Occipital lobe (tissue), 2 donors: ENCODE measurements around the gene ANKRD33B. TPM values are rescaled to one million over a fixed set of nuclear protein-coding genes. Genes with fewer than 3 reads are reported as not detected.
"Not testable (repeated sequence)": the region's sequence is repeated elsewhere in the genome, so short reads cannot be mapped to it uniquely, and the experiment has no call there.

Experiments
- DNase-seq: peaks from one replicate; lab custom pipeline; 2025; lab: John Stamatoyannopoulos, UW
- total RNA-seq: library from RNA; depleted of rRNA; stranded (reverse); fragments of >200 nt; gene quantifications from one replicate; pipeline ENCODE4 v1.2.3, GENCODE V29; 2014

The ANKRD33B gene
- 4.2 TPM for total RNA-seq

DNA sequence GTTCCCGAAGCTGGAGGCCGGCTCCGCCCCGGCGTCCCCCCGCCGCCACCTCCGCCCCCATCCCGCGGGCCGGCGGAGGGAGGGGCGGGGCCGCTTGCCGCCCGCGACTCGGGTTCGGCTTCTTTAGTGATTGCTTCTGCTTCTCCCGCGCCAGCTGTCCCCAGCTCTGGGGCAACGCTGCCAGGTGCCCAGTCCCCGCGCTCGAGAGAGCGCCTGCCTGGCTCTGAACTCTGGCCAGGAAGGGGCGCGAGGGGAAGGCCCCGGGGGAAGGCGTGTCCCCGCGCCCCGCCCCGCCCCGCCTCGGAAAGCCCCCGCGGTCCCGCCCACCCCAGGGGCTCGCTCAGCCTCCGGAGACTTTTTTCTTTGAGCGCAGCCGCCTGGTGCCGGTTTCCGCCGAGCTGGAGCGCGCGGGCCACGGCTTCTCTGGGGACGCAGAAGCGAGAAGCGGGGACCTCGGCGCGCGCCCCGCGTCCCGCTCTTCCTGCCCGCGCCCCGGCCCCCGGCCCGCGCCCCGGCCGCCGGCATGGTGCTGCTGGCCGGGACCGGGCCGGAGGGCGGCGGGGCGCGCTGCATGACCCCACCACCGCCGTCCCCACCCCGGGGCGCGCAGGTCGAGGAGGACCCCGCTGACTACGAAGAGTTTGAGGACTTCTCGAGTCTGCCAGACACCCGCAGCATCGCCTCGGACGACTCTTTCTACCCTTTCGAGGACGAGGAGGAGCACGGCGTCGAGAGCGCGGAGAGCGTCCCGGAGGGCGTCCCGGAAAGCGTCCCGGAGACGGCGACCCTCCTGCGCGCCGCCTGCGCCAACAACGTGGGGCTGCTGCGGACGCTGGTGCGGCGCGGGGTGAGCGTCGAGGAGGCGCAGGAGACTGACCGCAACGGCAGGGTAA lies at the start of gene ANKRD33B:
Gene ANKRD33B (plus strand): TSS at position 126 of the 893 bp plus-strand sequence. CDS start 398 bp downstream, at position 524.
- no peak for DNase-seq

DNA sequence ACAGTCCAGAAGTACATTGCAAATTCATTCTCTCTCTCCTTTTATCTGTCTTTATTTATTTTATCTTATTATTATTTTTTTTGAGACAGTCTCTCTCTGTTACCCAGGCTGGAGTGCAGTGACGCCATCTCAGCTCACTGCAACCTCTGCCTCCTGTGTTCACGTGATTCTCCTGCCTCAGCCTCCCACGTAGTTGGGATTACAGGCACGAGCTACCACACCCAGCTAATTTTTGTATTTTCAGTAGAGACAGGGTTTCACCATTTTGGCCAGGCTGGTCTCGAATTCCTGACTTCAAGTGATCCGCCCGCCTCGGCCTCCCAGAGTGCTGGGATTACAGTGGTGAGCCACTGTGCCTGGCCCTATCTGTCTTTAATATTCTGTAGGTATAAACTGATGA lies 49.3 kb upstream of the ANKRD33B start:
- not testable (repeated sequence) for DNase-seq

DNA sequence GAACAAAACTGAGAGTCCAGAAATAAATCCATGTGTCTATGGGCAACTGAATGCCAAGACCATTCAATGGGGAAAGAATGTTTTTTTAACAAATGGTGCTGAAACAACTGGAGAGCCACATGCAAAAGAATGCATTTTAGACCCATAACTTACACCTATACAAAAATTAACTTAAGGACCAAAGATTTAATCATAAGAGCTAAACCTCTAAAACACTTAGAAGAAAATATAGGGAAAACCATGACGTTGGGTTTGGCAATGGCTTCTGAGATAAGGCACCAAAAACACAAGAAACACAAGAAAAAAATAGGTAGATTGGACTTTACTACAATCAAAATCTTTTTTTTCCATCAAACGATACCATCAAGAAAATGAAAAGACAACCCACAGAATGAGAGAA lies 48.4 kb upstream of the ANKRD33B start:
- DNase-seq: no peak

DNA sequence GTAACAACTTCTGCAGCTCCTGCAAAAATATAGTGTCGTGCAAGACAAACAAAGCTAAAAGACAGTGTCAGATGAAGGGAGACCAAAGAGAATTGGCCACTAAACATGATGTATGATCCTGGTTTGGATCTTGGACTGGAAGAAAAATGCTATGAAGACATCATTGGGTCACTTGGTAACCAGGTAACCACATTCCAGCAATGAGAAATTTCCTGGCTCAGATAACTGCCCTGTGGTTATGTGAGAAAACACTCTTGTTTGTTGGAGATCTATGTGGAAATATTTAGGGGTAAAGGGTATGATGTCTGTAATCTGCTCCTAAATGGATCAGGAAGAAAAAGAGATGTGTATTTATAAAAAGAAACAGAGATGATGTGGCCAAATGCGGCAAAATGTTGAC lies 45.5 kb upstream of the ANKRD33B start:
- no peak for DNase-seq

DNA sequence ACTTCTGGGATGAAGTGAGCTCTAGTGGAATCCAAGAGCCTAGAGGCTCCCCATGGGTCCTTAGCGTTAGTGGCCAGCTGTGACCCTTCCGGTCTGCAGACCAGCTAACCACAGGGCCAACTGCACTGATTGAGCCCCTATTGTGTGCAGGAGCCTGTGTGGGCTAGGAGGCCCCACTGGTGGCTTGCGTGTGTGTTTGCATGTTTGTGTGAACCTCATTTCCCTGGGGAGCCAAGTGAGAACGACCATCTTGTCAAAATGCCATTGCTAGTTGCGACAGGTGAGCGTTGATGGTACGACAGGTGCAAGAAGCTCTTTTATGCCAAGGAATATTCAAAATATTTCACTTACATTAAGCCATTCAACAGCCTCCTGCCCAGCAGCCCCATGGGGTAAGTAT lies 44.1 kb upstream of the ANKRD33B start:
- DNase-seq: no peak

DNA sequence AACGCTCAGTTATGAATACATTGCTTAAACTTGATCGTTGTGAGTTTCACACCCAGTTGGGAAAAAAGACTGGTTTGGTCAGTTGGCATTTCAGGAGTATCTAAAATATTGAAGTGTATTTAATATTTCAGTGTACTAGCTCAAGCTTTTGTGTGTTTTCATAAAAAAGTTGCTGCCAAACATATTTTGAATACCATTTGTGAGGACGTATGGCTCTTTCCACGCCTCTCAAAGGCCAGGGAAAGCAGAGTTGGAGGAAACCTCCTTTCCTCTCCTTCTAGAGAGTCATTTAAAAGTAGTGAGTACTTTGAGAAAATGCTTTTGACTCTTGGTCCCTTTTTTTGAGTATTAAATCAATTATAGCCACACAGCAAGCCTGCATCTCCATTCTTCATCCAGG lies 43.2 kb upstream of the ANKRD33B start:
- no peak for DNase-seq

DNA sequence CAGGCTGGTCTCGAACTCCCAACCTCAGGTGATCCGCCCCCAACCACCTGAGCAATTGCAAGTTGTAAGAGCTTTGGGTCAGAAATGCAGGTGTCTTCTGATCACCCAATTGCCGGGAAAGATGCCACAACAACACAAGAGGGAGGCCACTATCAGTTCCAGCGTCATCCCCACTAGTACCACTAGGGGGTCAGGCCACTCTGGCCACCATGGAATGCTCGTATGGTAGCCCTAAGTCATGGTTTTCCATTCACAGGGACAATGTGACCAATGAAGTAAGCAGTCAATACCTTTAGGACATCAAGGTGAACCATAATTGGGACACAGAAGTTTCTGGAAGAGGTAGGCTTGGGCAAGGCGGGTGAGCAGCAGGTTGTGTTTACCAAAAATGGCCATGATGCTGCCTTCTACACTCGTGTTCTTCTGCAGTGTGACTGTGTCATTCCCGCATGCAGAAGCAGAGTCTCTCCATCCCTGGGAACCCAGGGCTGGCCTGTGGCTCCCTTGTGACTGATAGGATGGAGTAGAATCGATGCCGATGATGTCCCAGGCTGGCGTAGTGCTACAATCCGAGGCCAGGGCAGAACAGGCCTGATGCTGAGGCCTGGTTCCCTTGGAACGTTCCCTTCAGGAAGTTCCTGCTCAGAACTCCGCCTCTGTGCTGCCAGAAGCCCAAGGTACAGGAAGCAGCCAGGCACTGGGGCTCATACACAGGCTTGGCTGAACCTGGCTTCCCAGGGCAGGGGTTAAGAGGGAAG lies 42.2 kb upstream of the ANKRD33B start:
- DNase-seq: no peak

DNA sequence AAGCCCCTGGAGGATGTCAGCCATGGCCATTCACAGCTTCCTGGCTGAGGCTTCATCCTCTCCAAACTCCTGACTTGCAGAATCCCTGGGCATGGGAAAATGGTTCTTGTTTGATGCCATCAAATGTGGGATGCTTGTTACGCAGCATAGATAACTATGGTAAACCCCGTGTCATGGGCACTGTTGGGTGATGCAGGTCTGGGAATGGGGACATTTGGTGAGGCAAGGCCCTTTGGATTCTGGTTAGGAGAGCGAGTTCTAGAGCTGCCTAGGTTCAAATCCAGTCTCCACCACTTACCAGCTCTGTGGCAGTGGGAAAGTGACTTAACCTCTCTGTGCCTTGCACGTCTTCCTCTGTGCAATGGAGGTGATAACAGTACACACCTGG lies 41.7 kb upstream of the ANKRD33B start:
- no peak for DNase-seq

DNA sequence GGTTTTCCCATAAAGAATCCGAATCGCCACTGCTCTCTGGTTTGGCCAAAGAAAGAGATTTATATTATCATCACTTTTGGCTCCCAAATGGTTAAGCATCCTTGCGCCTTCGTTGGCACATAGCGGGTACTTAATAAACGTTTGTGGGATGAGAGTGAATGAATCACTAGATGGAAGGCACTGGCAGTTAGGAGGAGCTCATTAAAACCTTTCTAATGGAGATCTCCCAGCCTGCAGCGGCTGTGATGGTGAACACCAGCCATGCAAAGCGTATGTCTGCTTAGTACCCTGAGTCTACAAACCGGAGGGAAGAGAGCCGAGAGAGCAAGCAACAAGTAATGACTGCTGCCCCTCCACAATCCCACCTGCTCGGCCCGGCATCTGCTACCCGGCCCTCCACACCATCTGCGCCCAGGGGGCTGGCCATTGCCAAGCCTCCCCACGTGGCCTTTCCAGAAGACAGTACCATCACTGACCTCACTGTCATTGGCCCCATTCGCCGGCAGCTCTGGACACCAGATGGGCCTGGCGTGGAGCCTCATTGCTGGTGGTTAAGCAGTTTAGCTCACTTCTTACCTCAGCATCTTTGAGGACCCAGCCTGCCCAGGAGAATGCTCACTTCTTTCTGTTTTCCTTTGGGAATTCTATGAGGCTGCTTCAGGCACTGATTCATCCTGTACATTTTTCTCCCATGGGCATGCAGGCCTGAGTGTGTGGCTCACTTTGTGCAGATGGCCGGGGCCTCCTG lies 39.3 kb upstream of the ANKRD33B start:
- DNase-seq: peak; percentile 46

DNA sequence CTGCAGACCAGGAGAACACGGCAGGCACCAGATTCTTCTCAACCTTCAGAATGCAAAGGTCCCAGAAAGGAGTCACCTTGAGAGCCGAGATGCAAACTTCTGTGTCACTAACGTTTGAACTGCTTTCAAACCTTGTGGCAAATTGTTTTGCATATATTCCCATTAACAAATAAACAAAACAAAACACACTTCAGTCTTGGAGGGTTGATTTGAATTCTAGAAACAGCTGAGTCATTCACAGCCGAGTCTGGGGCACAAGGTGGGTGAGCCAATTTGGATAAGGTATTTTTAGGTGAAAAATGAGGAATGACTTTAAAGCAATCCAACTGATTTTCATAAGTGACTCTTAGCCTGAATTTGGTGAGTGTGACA lies 38.8 kb upstream of the ANKRD33B start:
- DNase-seq: no peak

DNA sequence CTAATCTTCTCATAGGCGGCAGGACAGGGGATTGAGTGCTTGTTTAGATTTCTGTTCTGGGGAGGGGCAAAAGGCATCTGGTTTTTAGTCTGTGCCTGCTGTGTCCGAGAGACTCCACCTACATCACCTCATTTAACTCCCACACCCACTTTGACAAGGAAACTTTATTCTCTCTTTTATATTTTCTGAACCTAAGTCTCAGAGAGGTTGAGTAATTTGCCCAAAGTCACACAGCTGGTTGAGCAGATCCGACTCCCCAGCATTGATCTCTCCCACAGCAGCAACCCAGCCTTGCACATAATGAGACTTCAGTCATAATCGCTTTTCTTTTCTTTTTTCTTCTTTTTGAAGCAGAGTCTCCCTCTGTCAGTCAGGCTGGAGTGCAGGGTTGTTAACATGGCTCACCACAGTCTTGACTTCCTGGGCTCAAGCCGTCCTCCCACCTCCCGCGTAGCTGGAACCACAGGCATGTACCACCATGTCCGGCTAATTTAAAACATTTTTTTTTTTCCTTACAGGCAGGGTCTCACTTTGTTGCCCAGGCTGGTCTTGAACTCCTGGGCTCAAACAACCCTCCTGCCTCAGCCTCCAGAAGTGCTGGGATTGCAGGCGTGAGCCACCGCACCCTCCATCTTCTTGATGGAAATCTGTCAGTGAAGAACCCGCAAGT lies 36.5 kb upstream of the ANKRD33B start:
- DNase-seq: no peak

DNA sequence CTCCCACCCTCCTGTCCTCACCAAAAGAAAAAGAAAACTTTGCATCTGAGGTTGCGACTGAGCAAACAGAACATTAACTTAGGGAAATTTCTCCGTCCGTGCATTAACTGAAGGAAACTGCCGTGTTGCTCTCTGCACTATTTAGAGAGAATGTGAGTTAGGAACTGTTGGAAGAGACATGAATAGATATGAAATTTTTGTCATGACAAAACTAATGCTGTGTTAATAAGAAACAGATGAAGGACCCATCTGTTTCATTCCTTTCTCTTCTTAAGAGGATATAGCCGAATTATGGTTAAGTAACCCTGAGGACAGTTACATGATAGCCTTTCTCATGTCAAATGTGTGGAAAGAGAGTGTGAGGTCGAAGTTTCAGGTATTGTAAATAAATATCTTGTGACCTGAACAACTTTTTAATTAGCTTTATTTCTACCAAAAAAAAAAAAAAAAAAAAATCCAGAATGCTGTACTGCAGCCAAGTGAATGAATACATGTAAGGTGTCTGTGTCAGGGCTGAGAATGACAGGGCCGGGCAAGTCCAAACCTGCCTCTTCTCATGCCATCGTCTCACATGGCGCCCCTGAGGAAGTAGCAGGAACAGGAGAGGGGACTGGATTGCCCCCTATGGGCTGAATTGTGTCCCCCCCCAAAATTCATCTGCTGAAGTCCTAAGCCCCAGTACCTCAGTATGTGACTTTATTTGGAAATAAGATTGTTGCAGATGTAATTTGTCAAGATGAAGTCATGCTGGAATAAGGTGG lies 35.6 kb upstream of the ANKRD33B start:
- DNase-seq: no peak

DNA sequence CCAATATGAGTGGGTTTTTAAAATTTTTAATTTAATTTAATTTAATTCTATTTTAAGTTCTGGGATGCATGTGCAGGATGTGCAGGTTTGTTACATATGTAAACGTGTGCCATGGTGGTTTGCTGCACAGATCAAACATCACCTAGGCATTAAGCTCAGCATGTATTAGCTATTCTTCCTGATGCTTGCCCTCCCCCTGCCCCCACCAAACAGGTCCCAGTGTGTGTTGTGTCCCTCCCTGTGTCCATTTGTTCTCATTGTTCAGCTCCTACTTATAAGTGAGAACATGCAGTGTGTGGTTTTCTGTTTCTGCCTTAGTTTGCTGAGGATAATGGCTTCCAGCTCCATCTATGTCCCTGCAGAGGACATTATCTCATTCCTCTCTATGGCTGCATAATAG lies 35.0 kb upstream of the ANKRD33B start:
- no peak for DNase-seq

DNA sequence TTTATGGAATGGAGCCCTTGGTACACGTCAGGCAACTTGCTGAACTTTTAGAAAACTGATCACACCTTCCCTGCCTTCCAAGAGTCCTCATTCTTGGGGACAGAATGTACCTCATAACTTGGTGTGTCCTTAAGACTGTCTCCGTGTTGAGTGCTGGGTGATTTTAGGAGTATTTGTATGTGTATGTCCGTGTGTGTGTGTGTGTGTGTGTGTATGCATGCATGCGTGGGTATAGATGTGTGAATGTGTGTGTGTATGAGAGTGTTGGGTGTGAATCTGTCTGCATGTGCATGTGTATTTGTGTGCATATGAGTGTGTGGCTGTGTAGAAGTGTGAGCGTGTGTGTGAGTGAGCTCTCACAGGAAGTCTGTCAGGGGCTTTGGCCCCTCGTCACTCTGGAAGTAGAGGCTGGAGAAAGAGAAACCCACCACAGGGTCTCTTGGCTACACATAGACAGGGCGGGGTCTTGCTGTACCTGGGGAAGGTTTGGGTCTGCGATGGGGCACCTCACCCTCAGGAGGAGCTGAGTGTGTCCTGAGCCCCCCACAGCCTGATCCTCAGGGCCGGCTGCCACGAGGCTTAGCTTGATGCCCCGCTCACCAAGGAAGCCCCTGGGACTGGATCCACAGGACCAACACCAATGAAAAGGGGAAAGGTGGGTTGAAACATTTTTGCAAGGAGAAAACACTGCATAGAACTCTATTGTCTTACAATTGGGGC lies 33.1 kb upstream of the ANKRD33B start:
- DNase-seq: no peak

DNA sequence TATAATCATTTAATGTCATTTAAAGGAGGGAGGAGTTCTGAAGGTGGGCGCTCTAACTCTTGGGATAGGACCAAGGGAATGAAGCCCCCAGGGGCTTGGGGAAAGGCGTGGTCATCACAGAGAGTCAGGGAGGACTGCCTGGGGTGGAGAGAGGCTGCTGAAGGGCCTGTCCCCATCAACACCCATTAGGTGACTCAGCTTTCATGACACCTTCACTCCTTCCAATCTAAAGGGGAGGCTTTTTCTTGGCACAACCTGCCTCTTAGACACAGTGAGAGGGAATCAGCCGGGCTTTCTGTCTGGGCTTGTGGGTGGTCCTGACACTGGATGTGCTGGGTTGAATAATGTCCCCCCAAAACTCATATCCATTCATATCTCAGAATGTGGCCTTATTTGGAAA lies 31.4 kb upstream of the ANKRD33B start:
- no peak for DNase-seq

DNA sequence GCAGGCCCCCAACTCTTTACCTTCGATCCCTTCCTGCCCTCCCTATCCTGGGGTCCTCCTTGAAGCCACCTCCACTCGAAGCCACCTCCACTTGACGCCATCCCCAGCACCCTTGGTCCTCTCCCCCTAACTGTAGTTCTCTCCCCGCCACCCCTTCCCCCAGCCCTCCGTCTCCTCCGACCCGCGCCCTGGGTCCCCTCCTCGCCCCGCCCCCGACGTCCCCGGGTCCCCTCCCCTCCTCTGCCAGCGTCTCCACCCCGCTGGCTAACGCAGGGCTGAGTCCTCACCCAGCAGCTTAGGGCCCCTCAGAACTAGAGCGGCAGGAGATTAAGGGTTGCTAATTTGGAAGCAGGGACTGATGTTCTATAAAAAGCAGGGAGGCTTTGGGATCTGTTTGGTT lies 30.6 kb upstream of the ANKRD33B start:
- DNase-seq: no peak

DNA sequence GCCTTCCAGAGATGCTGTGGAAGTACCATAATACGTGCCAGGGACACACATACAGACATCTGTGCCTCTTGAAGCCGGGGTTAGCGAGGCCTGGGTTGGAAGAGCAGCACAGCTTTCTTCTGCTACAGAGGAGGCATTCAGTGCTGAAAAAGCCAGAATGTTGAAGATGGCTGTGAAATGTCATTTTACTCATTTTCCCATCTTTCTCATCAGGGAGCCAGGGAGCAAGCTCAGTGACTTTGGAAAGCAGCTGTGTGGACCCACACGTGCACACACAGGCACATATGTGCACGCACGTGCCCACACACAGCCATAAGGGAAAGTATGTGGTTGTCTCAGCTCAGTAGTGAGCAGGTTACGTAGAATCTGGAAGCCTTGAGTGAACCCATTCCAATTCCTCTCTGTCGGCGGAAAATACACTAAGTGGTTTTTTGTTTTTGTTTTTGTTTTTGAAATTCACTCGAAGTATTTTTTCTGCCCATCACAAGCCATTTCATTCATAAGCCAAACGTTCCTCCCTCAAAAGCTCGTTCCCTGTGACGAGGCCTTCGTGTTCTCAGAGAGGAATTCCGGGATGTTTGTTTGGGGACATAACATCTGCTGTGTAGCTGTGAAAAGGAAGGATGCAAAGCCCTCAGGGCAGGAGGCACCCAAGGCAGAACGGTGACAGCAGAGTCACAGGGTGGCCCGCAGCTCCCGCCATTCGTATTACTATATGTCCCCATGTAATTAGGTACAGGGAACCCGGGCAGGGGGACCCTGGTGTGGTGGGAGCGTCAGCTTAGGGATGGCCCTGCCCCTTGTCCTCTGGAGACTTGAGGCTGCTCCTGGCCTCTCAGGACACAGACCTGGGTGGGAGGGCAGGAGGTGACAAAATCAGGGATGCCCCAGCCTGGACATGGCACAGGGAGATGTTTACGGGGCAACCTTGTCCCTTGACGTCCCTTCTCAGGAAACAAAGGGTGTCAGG lies 29.0 kb upstream of the ANKRD33B start:
- DNase-seq: no peak

DNA sequence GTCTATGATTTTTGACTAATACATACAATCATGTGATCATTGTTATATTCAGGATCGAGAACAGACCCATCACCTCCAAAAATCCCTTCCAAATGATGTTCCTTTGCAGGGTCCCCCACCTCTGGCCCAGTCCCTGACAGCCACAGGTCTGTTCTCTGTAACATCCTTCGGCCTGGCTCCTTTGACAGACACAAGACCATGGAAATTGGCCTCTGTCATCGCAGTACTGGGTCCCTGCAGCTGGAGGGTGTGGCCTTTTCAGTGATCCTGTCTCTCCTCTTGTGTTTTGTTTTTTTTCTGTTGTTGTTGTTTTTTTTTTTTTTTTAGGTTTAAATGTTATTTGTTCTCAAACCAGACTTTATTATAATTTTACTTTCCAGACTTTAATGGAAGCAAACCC lies 27.4 kb upstream of the ANKRD33B start:
- DNase-seq: no peak
